Activated T-cell treated with anti-CD3 and anti-CD28 coated beads, Interleukin-2, amount 50 U/mL, for 4 hours (primary cell): ENCODE data around the gene FCN2. TPM values are rescaled to one million over a fixed set of nuclear protein-coding genes. Genes with fewer than 3 reads are reported as not detected.

Experiments used
- ATAC-seq, 2 donors: fragments of 200-7000 bp; cut with Tn5 transposase; one replicate each; pipeline ENCODE4 v1.10.0; 2021
- DNase-seq: peaks from one replicate; pipeline ENCODE4 v3.0.0-alpha.2; 2020
- H3K27me3 Mint-ChIP-seq: one replicate; pipeline ENCODE4 v1.8.0; 2021; ENCODE audit warnings: low read depth, mixed read lengths
- H3K36me3 Mint-ChIP-seq: one replicate; pipeline ENCODE4 v1.8.0; 2022; ENCODE audit warnings: mixed read lengths; ENCODE audit not compliant: insufficient read depth
- H3K4me1 Mint-ChIP-seq: one replicate; pipeline ENCODE4 v1.8.0; 2021; ENCODE audit warnings: low read depth, mixed read lengths
- H3K4me3 Mint-ChIP-seq: one replicate; pipeline ENCODE4 v1.8.0; 2021; ENCODE audit warnings: mild to moderate bottlenecking, moderate library complexity, mixed read lengths
- H3K9me3 Mint-ChIP-seq: one replicate; pipeline ENCODE4 v1.8.0; 2021; ENCODE audit warnings: mixed read lengths
- total RNA-seq, 3 donors: library from RNA; stranded (reverse); gene quantifications; one replicate each; pipeline ENCODE4 v1.2.1, GENCODE V29; 2021

The FCN2 gene
- total RNA-seq, 3 donors from 2014 or later = not detected

GRCh38 chr9:134895567-134895907 is 14.9 kb downstream of the FCN2 start:
- no peak for ATAC-seq
- peaks cover 9% of the 10 kb centered on the region for H3K9me3 Mint-ChIP-seq
- H3K27me3 Mint-ChIP-seq = peaks cover 22% of the 10 kb centered on the region
- peaks cover 2% of the 10 kb centered on the region for H3K36me3 Mint-ChIP-seq
- no peak for DNase-seq
- H3K4me1 Mint-ChIP-seq = no peaks in the 10 kb centered on the region
- no peak overlapping the region for H3K4me3 Mint-ChIP-seq

- peaks cover 9% of the 10 kb centered on the region for H3K9me3 Mint-ChIP-seq
- H3K27me3 Mint-ChIP-seq = peaks cover 23% of the 10 kb centered on the region
- ATAC-seq = no peak
- peaks cover 2% of the 10 kb centered on the region for H3K36me3 Mint-ChIP-seq
- H3K4me3 Mint-ChIP-seq = no peak overlapping the region
- DNase-seq = no peak
- H3K4me1 Mint-ChIP-seq = no peaks in the 10 kb centered on the region
Observed at GRCh38 chr9:134895908-134896833, 15.6 kb downstream of the FCN2 start.

DNA sequence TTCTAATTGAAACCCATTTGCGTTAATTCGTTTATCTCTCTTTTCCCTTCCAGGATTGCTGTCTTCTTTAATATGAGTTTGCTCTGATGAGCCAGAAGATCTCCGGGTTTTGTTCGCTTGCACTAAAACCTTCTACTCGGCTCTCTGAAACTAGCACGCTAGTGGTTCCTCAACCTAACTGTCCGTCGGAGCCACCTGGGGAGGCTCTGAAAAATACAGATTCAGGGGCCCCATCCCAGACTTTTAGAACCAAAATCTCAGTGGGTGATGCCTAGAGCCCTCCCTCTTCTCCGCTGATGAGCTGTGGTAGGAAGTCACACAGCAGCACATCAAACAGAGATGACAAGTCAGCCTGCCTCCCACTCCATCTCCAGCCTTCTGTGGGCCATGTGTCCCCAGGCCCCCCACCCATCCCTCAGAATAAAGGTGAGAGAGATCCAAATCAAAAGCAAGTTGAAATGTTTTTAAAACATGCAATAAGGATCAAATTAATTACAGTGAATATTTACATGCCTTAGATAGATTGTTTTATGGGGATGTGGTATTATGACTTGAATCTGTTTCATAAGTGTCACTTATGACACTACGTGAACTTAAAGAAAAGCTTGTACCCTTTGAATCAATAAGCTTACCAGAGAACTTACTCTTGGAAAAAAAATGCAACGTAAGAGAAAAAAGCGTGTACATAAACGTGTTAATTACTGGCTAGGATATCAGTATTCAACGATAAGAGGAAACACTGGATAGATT is 16.4 kb downstream of the FCN2 start:
- no peak overlapping the region for H3K4me3 Mint-ChIP-seq
- no peaks in the 10 kb centered on the region for H3K4me1 Mint-ChIP-seq
- ATAC-seq (no peak), DNase-seq (no peak)
- H3K27me3 Mint-ChIP-seq = peaks cover 20% of the 10 kb centered on the region
- H3K36me3 Mint-ChIP-seq = peaks cover 2% of the 10 kb centered on the region
- peaks cover 9% of the 10 kb centered on the region for H3K9me3 Mint-ChIP-seq

DNA sequence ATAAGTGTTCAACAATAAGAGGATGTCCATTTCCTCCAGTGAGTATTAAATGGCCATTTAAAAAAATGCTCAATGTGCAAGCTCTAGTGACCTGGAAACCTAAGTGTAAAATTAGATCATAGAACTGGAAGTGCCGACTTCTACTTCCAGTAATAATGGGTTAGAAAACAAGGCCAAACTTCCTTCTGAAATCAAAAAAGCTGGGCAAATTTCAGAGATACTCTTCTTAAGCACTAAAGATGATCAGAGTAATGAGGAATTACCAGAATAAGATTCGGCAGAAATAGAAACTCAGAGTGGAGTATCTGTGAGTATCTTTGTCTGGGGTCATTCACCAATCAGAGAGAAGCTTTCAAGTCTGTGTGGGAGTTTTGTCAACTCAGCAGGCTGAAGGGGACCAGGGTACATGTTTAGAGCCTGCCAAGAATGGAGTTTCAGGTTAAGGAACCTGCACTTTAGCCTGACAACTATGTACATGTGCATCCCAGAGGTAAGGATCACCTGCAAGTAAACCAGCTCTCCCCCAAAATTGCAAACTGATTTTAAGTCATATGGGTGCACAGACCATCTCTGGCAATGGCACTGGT is 17.1 kb downstream of the FCN2 start:
- no peak for DNase-seq

DNA sequence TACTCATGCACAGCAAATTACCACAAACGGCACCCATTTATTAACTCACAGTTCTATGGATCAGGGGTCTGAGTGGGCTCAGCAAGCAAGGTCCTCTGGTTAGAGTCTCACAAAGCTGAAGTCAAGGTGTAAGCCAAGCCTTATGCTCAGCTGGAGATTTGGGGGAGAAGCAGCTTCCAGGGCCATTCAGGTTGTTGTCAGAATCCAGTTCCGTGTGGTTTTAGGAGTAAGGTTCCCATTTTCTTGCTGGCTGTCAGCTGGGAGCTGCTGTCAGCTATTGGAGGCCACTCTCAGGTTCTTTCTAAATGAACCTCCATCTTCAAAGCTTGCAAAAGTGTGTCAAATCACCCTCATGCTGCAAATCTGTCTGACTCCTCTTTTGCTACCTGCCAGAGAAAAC is 17.7 kb downstream of the FCN2 start:
- Mint-ChIP-seq H3K27me3 (peaks cover 17% of the 10 kb centered on the region), H3K4me1 (no peaks in the 10 kb centered on the region), H3K9me3 (peaks cover 9% of the 10 kb centered on the region), H3K36me3 (peaks cover 2% of the 10 kb centered on the region), H3K4me3 (no peak overlapping the region)
- no peak for DNase-seq
- ATAC-seq = no peak

More for the DNA sequence above, 17.1 kb downstream of the FCN2 start:
- Mint-ChIP-seq H3K4me3 (no peak overlapping the region), H3K27me3 (peaks cover 17% of the 10 kb centered on the region), H3K4me1 (no peaks in the 10 kb centered on the region), H3K9me3 (peaks cover 9% of the 10 kb centered on the region), H3K36me3 (peaks cover 2% of the 10 kb centered on the region)
- ATAC-seq = no peak

- peaks cover 9% of the 10 kb centered on the region for H3K9me3 Mint-ChIP-seq
- DNase-seq (no peak), ATAC-seq (no peak)
- peaks cover 2% of the 10 kb centered on the region for H3K36me3 Mint-ChIP-seq
- H3K4me1 Mint-ChIP-seq = no peaks in the 10 kb centered on the region
- H3K27me3 Mint-ChIP-seq = peaks cover 15% of the 10 kb centered on the region
- H3K4me3 Mint-ChIP-seq = no peak overlapping the region
Observed at GRCh38 chr9:134899168-134899567, 18.6 kb downstream of the FCN2 start.

- no peaks in the 10 kb centered on the region for H3K4me1 Mint-ChIP-seq
- H3K4me3 Mint-ChIP-seq = no peak overlapping the region
- H3K36me3 Mint-ChIP-seq = peaks cover 2% of the 10 kb centered on the region
- H3K9me3 Mint-ChIP-seq = peaks cover 9% of the 10 kb centered on the region
- no peak for ATAC-seq
- peaks cover 15% of the 10 kb centered on the region for H3K27me3 Mint-ChIP-seq
- no peak for DNase-seq
Observed at GRCh38 chr9:134899818-134900217, 19.2 kb downstream of the FCN2 start.

- H3K4me1 Mint-ChIP-seq = no peaks in the 10 kb centered on the region
- H3K9me3 Mint-ChIP-seq = peaks cover 9% of the 10 kb centered on the region
- H3K36me3 Mint-ChIP-seq = peaks cover 2% of the 10 kb centered on the region
- no peak overlapping the region for H3K4me3 Mint-ChIP-seq
- ATAC-seq (no peak), DNase-seq (no peak)
- peaks cover 10% of the 10 kb centered on the region for H3K27me3 Mint-ChIP-seq
Observed at GRCh38 chr9:134902936-134903335, 22.3 kb downstream of the FCN2 start.

- Mint-ChIP-seq H3K9me3 (no peaks in the 10 kb centered on the region), H3K4me1 (no peaks in the 10 kb centered on the region), H3K27me3 (peaks cover 24% of the 10 kb centered on the region), H3K36me3 (no peaks in the 10 kb centered on the region), H3K4me3 (no peak overlapping the region)
- DNase-seq = no peak
- no peak for ATAC-seq
Observed at GRCh38 chr9:134908524-134909309, 28.1 kb downstream of the FCN2 start.

- Mint-ChIP-seq H3K4me1 (no peaks in the 10 kb centered on the region), H3K36me3 (no peaks in the 10 kb centered on the region), H3K9me3 (no peaks in the 10 kb centered on the region), H3K27me3 (peaks cover 24% of the 10 kb centered on the region), H3K4me3 (no peak overlapping the region)
- ATAC-seq (no peak), DNase-seq (no peak)
Observed at GRCh38 chr9:134909511-134910481, 29.2 kb downstream of the FCN2 start.

DNA sequence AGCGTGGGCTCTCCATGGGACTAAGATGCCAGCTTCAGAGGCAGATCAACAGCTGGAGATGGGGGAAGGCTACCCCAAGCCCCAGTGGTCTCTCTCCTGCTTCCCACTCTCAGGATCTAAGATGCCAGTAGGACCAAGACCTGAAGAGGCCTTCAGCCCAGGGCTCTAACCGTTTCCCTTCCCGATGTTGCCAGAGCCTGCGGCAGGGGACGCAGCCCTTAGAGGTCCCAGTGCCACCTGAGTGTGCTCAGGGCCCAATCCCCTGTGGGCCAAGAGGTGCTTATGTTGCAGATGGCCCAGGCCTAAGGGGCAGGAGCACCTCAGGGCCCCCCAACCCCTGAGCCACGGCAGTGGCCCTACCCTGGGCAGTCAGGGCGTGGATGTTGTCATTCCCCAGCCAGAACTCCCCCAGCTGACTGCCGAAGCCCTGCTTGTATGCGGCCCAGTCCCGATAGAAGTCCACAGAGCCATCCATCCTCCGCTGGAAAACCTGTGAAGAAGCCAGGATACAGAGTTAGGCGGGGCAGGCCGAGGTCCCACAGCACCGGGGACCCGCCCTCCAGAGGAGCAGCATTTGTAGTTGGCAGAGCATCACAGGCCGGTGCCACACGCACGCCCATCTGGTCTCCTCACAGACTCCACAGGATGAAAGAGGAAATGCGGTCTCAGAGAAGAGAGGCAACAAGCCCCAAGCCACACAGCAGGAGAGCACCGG is 31.7 kb downstream of the FCN2 start:
- DNase-seq (no peak), ATAC-seq (no peak)
- Mint-ChIP-seq H3K36me3 (no peaks in the 10 kb centered on the region), H3K4me3 (no peak overlapping the region), H3K27me3 (peaks cover 26% of the 10 kb centered on the region), H3K4me1 (no peaks in the 10 kb centered on the region), H3K9me3 (no peaks in the 10 kb centered on the region)

GRCh38 chr9:134913041-134913712 is 32.6 kb downstream of the FCN2 start:
- no peaks in the 10 kb centered on the region for H3K4me1 Mint-ChIP-seq
- peaks cover 26% of the 10 kb centered on the region for H3K27me3 Mint-ChIP-seq
- no peak for ATAC-seq
- no peak overlapping the region for H3K4me3 Mint-ChIP-seq
- no peak for DNase-seq
- H3K9me3 Mint-ChIP-seq = no peaks in the 10 kb centered on the region
- no peaks in the 10 kb centered on the region for H3K36me3 Mint-ChIP-seq
